Measurements from ENCODE around the gene BAG1. TPM values are rescaled to one million over a fixed set of nuclear protein-coding genes. Genes with fewer than 3 reads are reported as not detected.

The BAG1 gene
- total RNA-seq, 2 experiments from 2014 or later, result 52.7 to 56.6 TPM

- Mint-ChIP-seq H3K4me3 (no peak overlapping the region), H3K36me3 (peaks cover 58% of the 10 kb centered on the region), H3K9me3 (no peaks in the 10 kb centered on the region), H3K4me1 (ENCODE audit: low read depth) (peaks cover 72% of the 10 kb centered on the region), H3K27ac (peak overlapping the region; percentile 100), H3K27me3 (no peaks in the 10 kb centered on the region)
- no peak for DNase-seq
- ChIA-PET CTCF (interaction anchor here (1.3 kb wide), 1 partner anchor 159 kb away, joined by 3 read pairs; no protein-coding TSS in a partner anchor), POLR2A (no interaction called here)
- intact Hi-C loops (cut with micrococcal nuclease), result no loop called here
These were observed 29.3 kb upstream of the BAG1 start for GRCh38 chr9:33293782-33294181.

GRCh38 chr9:33291901-33292300 lies 27.4 kb upstream of the BAG1 start:
- no peaks in the 10 kb centered on the region for H3K9me3 Mint-ChIP-seq
- POLR2A ChIA-PET, result interaction anchor here (2.4 kb wide), 1 partner anchor 29 kb away, joined by 23 read pairs; no protein-coding TSS in a partner anchor
- DNase-seq, result no peak
- peaks cover 41% of the 10 kb centered on the region for H3K36me3 Mint-ChIP-seq
- intact Hi-C loops (cut with micrococcal nuclease), result loop anchor here (2.0 kb wide), 1 partner anchor 123 kb away; no protein-coding TSS in a partner anchor
- peaks cover 64% of the 10 kb centered on the region for H3K4me1 Mint-ChIP-seq (ENCODE audit: low read depth)
- H3K4me3 Mint-ChIP-seq, result peak overlapping the region; percentile 80
- H3K27ac Mint-ChIP-seq, result peak overlapping the region; percentile 100
- CTCF ChIA-PET, result no interaction called here
- no peaks in the 10 kb centered on the region for H3K27me3 Mint-ChIP-seq

GRCh38 chr9:33291031-33291397 lies 26.5 kb upstream of the BAG1 start:
- POLR2A ChIA-PET, result interaction anchor here (1.0 to 2.4 kb wide), 7 partner anchors 15 to 266 kb away, joined by 3 to 23 read pairs (median 8); partner anchors contain the start of genes BAG1, CHMP5 and DNAJA1
- peaks cover 58% of the 10 kb centered on the region for H3K4me1 Mint-ChIP-seq (ENCODE audit: low read depth)
- peak overlapping the region; percentile 100 for H3K27ac Mint-ChIP-seq
- no peaks in the 10 kb centered on the region for H3K27me3 Mint-ChIP-seq
- H3K9me3 Mint-ChIP-seq, result no peaks in the 10 kb centered on the region
- H3K4me3 Mint-ChIP-seq, result peak overlapping the region; percentile 80
- DNase-seq, result no peak
- CTCF ChIA-PET, result interaction anchor here (0.9 to 1.5 kb wide), 4 partner anchors 29 to 163 kb away, joined by 4 to 10 read pairs (median 7); partner anchors contain the start of gene AQP3
- intact Hi-C loops (cut with micrococcal nuclease), result loop anchor here (2.0 kb wide), 1 partner anchor 124 kb away; no protein-coding TSS in a partner anchor
- peaks cover 32% of the 10 kb centered on the region for H3K36me3 Mint-ChIP-seq

GRCh38 chr9:33290247-33291030 lies 25.9 kb upstream of the BAG1 start, which contains the start of gene NFX1:
NFX1 (plus strand) TSS chr9:33290516; CDS start chr9:33290573, 57 bp downstream.
- peak within 1 kb of the TSS; percentile 100 for H3K27ac Mint-ChIP-seq
- H3K4me1 Mint-ChIP-seq (ENCODE audit: low read depth), result peaks cover 54% of the 10 kb centered on the region
- intact Hi-C loops (cut with micrococcal nuclease), result loop anchor here (1.0 to 2.0 kb wide), 9 partner anchors 16 to 265 kb away; partner anchors contain the start of genes BAG1, DNAJA1 and SMU1
- no peaks in the 10 kb centered on the region for H3K9me3 Mint-ChIP-seq
- POLR2A ChIA-PET, result interaction anchor here (0.6 to 2.4 kb wide), 12 partner anchors 14 to 266 kb away, joined by 3 to 23 read pairs (median 6); partner anchors contain the start of genes AQP3, BAG1, CHMP5 and DNAJA1
- H3K27me3 Mint-ChIP-seq, result no peaks in the 10 kb centered on the region
- peaks cover 29% of the 10 kb centered on the region for H3K36me3 Mint-ChIP-seq
- CTCF ChIA-PET, result interaction anchor here (0.7 to 1.5 kb wide), 11 partner anchors 14 to 183 kb away, joined by 3 to 10 read pairs (median 4); partner anchors contain the start of genes AQP3 and NOL6
- DNase-seq, result peak; percentile 100
- H3K4me3 Mint-ChIP-seq, result peak within 1 kb of the TSS; percentile 80

- no peaks in the 10 kb centered on the region for H3K27me3 Mint-ChIP-seq
- peaks cover 51% of the 10 kb centered on the region for H3K4me1 Mint-ChIP-seq (ENCODE audit: low read depth)
- ChIA-PET CTCF (interaction anchor here (0.7 to 1.5 kb wide), 11 partner anchors 15 to 184 kb away, joined by 3 to 10 read pairs (median 4); partner anchors contain the start of genes AQP3 and NOL6), POLR2A (interaction anchor here (0.6 to 2.4 kb wide), 12 partner anchors 15 to 265 kb away, joined by 3 to 23 read pairs (median 6); partner anchors contain the start of genes AQP3, BAG1, CHMP5 and DNAJA1)
- H3K9me3 Mint-ChIP-seq, result no peaks in the 10 kb centered on the region
- H3K36me3 Mint-ChIP-seq, result peaks cover 27% of the 10 kb centered on the region
- DNase-seq, result no peak
- intact Hi-C loops (cut with micrococcal nuclease), result loop anchor here (1.0 to 2.0 kb wide), 9 partner anchors 16 to 265 kb away; partner anchors contain the start of genes BAG1, DNAJA1 and SMU1
- peak overlapping the region; percentile 80 for H3K4me3 Mint-ChIP-seq
- H3K27ac Mint-ChIP-seq, result peak overlapping the region; percentile 100
These were observed 25.4 kb upstream of the BAG1 start for GRCh38 chr9:33289936-33290246.

- H3K36me3 Mint-ChIP-seq, result peaks cover 24% of the 10 kb centered on the region
- no peaks in the 10 kb centered on the region for H3K27me3 Mint-ChIP-seq
- peak overlapping the region; percentile 100 for H3K27ac Mint-ChIP-seq
- intact Hi-C loops (cut with micrococcal nuclease), result no loop called here
- H3K4me3 Mint-ChIP-seq, result peak overlapping the region; percentile 80
- no peaks in the 10 kb centered on the region for H3K9me3 Mint-ChIP-seq
- peak; percentile 49 for DNase-seq
- POLR2A ChIA-PET, result interaction anchor here (0.6 to 2.4 kb wide), 9 partner anchors 15 to 184 kb away, joined by 3 to 23 read pairs (median 6); partner anchors contain the start of genes AQP3, BAG1, CHMP5 and NOL6
- CTCF ChIA-PET, result interaction anchor here (0.8 to 1.5 kb wide), 9 partner anchors 15 to 184 kb away, joined by 3 to 10 read pairs (median 5); partner anchors contain the start of genes AQP3 and NOL6
- H3K4me1 Mint-ChIP-seq (ENCODE audit: low read depth), result peaks cover 47% of the 10 kb centered on the region
These were observed 25.0 kb upstream of the BAG1 start for GRCh38 chr9:33289496-33289895.

GRCh38 chr9:33288828-33289483 lies 24.4 kb upstream of the BAG1 start:
- H3K27ac Mint-ChIP-seq, result peak overlapping the region; percentile 57
- peak overlapping the region; percentile 80 for H3K4me3 Mint-ChIP-seq
- ChIA-PET CTCF (interaction anchor here (1.5 kb wide), 1 partner anchor 16 kb away, joined by 3 read pairs; no protein-coding TSS in a partner anchor), POLR2A (interaction anchor here (2.1 kb wide), 1 partner anchor 25 kb away, joined by 15 read pairs; the partner anchor contains the start of genes BAG1 and CHMP5)
- H3K4me1 Mint-ChIP-seq (ENCODE audit: low read depth), result peaks cover 42% of the 10 kb centered on the region
- intact Hi-C loops (cut with micrococcal nuclease), result no loop called here
- no peaks in the 10 kb centered on the region for H3K27me3 Mint-ChIP-seq
- no peaks in the 10 kb centered on the region for H3K9me3 Mint-ChIP-seq
- peaks cover 20% of the 10 kb centered on the region for H3K36me3 Mint-ChIP-seq
- no peak for DNase-seq

- H3K36me3 Mint-ChIP-seq, result peaks cover 18% of the 10 kb centered on the region
- ChIA-PET POLR2A (no interaction called here), CTCF (interaction anchor here (1.8 to 3.1 kb wide), 7 partner anchors 17 to 178 kb away, joined by 8 to 22 read pairs (median 12); partner anchors contain the start of gene AQP3)
- H3K27me3 Mint-ChIP-seq, result no peaks in the 10 kb centered on the region
- no peak for DNase-seq
- intact Hi-C loops (cut with micrococcal nuclease), result no loop called here
- peaks cover 35% of the 10 kb centered on the region for H3K4me1 Mint-ChIP-seq (ENCODE audit: low read depth)
- H3K27ac Mint-ChIP-seq, result peak overlapping the region; percentile 61
- H3K4me3 Mint-ChIP-seq, result no peak overlapping the region
- H3K9me3 Mint-ChIP-seq, result no peaks in the 10 kb centered on the region
These were observed 23.7 kb upstream of the BAG1 start for GRCh38 chr9:33288235-33288634.

- POLR2A ChIA-PET, result interaction anchor here (1.1 kb wide), 1 partner anchor 34 kb away, joined by 3 read pairs; no protein-coding TSS in a partner anchor
- no peaks in the 10 kb centered on the region for H3K27me3 Mint-ChIP-seq
- CTCF ChIA-PET, result interaction anchor here (0.6 to 3.1 kb wide), 25 partner anchors 9 to 242 kb away, joined by 3 to 22 read pairs (median 6); partner anchors contain the start of genes AQP3 and NOL6
- H3K27ac Mint-ChIP-seq, result peak overlapping the region; percentile 42
- H3K4me3 Mint-ChIP-seq, result no peak overlapping the region
- intact Hi-C loops (cut with micrococcal nuclease), result loop anchor here (1.0 kb wide), 1 partner anchor 55 kb away; no protein-coding TSS in a partner anchor
- peaks cover 9% of the 10 kb centered on the region for H3K36me3 Mint-ChIP-seq
- DNase-seq, result peak; percentile 60
- no peaks in the 10 kb centered on the region for H3K9me3 Mint-ChIP-seq
- H3K4me1 Mint-ChIP-seq (ENCODE audit: low read depth), result peaks cover 24% of the 10 kb centered on the region
These were observed 22.6 kb upstream of the BAG1 start for GRCh38 chr9:33287087-33287490.

GRCh38 chr9:33285502-33285901 lies 21.0 kb upstream of the BAG1 start:
- intact Hi-C loops (cut with micrococcal nuclease), result no loop called here
- H3K9me3 Mint-ChIP-seq, result no peaks in the 10 kb centered on the region
- DNase-seq, result no peak
- POLR2A ChIA-PET, result interaction anchor here (0.9 kb wide), 1 partner anchor 10 kb away, joined by 3 read pairs; no protein-coding TSS in a partner anchor
- peaks cover 17% of the 10 kb centered on the region for H3K4me1 Mint-ChIP-seq (ENCODE audit: low read depth)
- peaks cover 7% of the 10 kb centered on the region for H3K36me3 Mint-ChIP-seq
- CTCF ChIA-PET, result interaction anchor here (0.7 to 3.1 kb wide), 5 partner anchors 12 to 168 kb away, joined by 3 to 14 read pairs (median 5); partner anchors contain the start of gene AQP3
- no peak overlapping the region for H3K27ac Mint-ChIP-seq
- H3K27me3 Mint-ChIP-seq, result no peaks in the 10 kb centered on the region
- H3K4me3 Mint-ChIP-seq, result no peak overlapping the region

- Mint-ChIP-seq H3K4me3 (no peak overlapping the region), H3K36me3 (peaks cover 35% of the 10 kb centered on the region), H3K27ac (peak overlapping the region; percentile 26), H3K27me3 (no peaks in the 10 kb centered on the region), H3K9me3 (no peaks in the 10 kb centered on the region), H3K4me1 (ENCODE audit: low read depth) (peaks cover 8% of the 10 kb centered on the region)
- CTCF ChIA-PET, result interaction anchor here (1.2 to 1.4 kb wide), 2 partner anchors 13 to 188 kb away, joined by 3 to 4 read pairs; partner anchors contain the start of genes BAG1 and CHMP5
- POLR2A ChIA-PET, result no interaction called here
- intact Hi-C loops (cut with micrococcal nuclease), result no loop called here
- no peak for DNase-seq
These were observed 13.0 kb upstream of the BAG1 start for GRCh38 chr9:33277484-33277883.
